ENCODE measurements around the gene USP24.

DNA sequence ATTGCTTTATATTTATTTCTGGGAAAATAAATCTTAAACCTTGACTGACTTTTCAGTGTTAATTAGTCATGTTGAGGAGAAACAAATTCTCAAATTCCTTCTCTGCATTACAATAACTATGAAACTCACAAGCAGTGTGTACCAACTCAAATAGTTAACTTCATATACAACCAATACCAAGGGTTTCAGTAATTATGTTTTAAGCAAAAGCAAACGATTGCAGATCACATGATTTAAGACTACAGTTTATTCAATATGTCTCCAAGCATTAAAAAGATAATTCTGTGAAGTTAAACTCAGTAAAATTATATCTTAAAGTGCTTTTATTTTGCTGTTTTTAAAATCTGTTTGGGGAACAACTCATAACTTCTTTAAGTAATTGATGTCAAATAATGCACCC lies 147.2 kb downstream of the USP24 start:
- TF ChIP-seq, protein P1, sequence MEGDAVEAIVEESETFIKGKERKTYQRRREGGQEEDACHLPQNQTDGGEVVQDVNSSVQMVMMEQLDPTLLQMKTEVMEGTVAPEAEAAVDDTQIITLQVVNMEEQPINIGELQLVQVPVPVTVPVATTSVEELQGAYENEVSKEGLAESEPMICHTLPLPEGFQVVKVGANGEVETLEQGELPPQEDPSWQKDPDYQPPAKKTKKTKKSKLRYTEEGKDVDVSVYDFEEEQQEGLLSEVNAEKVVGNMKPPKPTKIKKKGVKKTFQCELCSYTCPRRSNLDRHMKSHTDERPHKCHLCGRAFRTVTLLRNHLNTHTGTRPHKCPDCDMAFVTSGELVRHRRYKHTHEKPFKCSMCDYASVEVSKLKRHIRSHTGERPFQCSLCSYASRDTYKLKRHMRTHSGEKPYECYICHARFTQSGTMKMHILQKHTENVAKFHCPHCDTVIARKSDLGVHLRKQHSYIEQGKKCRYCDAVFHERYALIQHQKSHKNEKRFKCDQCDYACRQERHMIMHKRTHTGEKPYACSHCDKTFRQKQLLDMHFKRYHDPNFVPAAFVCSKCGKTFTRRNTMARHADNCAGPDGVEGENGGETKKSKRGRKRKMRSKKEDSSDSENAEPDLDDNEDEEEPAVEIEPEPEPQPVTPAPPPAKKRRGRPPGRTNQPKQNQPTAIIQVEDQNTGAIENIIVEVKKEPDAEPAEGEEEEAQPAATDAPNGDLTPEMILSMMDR (IDR thresholded peaks at IDR 0.05), result no peak
- TF ChIP-seq POLR2A (IDR thresholded peaks at IDR 0.05), result no peak
